ENCODE data around the gene SEMA5A. TPM values are rescaled to one million over a fixed set of nuclear protein-coding genes. Genes with fewer than 3 reads are reported as not detected.

Gene SEMA5A
- total and polyA plus RNA-seq, 2 of the 13 experiments (the other 11 are each of a cell fraction or from before 2014, with no cell fraction given) = 0.01 TPM; not detected in 1

GRCh38 chr5:9547122-9547947 lies 1.5 kb upstream of the SEMA5A start (continued):
- TF ChIP-seq, protein P1, sequence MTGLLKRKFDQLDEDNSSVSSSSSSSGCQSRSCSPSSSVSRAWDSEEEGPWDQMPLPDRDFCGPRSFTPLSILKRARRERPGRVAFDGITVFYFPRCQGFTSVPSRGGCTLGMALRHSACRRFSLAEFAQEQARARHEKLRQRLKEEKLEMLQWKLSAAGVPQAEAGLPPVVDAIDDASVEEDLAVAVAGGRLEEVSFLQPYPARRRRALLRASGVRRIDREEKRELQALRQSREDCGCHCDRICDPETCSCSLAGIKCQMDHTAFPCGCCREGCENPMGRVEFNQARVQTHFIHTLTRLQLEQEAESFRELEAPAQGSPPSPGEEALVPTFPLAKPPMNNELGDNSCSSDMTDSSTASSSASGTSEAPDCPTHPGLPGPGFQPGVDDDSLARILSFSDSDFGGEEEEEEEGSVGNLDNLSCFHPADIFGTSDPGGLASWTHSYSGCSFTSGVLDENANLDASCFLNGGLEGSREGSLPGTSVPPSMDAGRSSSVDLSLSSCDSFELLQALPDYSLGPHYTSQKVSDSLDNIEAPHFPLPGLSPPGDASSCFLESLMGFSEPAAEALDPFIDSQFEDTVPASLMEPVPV (CRISPR knock-in tag; IDR thresholded peaks at IDR 0.05) = no peak
- TF ChIP-seq GLI4 (CRISPR knock-in tag; IDR thresholded peaks at IDR 0.05; ENCODE audit: borderline replicate concordance) = no peak

DNA sequence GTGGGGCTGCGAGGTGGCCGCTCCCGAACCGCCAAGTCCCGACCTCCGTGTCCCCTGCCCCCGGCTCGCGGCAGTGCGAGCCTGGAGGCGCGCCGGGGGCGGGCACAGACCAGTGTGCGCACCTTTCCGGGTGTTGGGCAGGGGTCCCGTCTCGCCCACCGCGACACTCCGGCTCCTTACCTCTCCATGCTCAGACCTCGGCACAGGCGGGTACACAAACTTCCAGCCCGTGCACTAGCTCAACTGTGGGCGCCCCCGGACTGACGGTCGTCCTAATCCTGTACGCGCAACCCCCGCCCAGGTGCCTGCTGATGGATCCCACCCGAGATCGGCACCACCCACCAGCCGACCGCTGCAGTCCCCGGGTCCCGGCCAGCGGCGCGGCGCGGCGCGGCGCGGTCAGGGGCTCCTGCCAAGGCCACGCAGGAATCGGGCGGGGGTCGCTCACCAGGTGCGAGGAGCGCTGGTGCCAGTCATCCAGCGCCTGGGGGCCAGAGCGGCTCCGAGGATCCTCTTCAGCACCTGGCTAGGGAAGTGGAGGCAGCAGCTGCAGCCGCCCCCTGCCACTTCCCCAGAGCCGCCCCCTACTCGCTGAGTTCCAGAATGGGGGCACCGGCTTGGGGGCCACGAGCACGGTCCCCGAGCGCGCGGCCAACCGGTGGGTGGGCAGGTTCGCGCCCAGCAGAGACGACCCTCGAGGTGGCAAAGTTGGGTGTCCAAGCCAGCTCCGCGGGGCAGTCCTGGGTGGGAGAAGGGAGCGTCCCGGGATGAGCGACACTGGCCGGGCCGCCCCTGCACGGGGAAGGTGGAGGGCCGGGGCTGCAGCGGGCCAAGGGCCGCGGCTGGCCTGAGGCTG lies 511 bp downstream of the SEMA5A start:
- intact Hi-C loops (cut with micrococcal nuclease; ENCODE audit: unreplicated experiment) = loop anchor here (2.0 kb wide), 1 partner anchor 1617 kb away; no protein-coding TSS in a partner anchor
- no peak; the same call in 1 of the 3 replicates for ATAC-seq
- no peak for FAIRE-seq
- Histone ChIP-seq H4K20me1 (ENCODE audit: insufficient read depth, low read length) (no peaks in the 10 kb centered on the region), H3K79me2 (ENCODE audit: insufficient read depth, low read length) (no peaks in the 10 kb centered on the region), H3K9ac (ENCODE audit: insufficient read depth, low read depth, low read length) (no peak overlapping the region), H3K36me3 (replicated peaks in 1 of 2; ENCODE audit: control insufficient read depth in 1 of 2, insufficient read depth in 2 of 2, low read length in 2 of 2) (no peaks in the 10 kb centered on the region), H3K27ac (ENCODE audit: extremely low read length, insufficient read depth, low read length) (no peak overlapping the region), H3K4me1 (ENCODE audit: insufficient read depth, low read length) (no peaks in the 10 kb centered on the region), H3K4me2 (ENCODE audit: low read depth, low read length) (no peak overlapping the region), H3K4me3 (replicated peaks in 1 of 3; ENCODE audit: insufficient read depth in 1 of 3, low read depth in 2 of 3, low read length in 3 of 3) (no peak overlapping the region), H3K9me3 (ENCODE audit: low read length) (no peaks in the 10 kb centered on the region), H3K27me3 (ENCODE audit: control insufficient read depth in 1 of 2, insufficient read depth in 2 of 2, low read length in 2 of 2) (peaks cover 2 to 13% of the 10 kb centered on the region in 2 experiments; a peak in 4 of 5 replicates), H2AFZ (ENCODE audit: low read length) (no peak overlapping the region)
- no TSS peak for BruUV-seq (replicated peaks)
- ChIA-PET POLR2A (no interaction called here), CTCF (ENCODE audit: low intra/inter-chr PET ratio, low total read pairs) (interaction anchor here (1.4 kb wide), 1 partner anchor 1618 kb away, joined by 5 read pairs; no protein-coding TSS in a partner anchor)
- in situ Hi-C loops (cut with HindIII; ENCODE audit: extremely low pct_ligation_motif_present, low pct_unique_long_range_greater_than_20kb) = no loop called here
- no peak for DNase-seq (ENCODE audit: low spot score)
- WGBS (ENCODE audit: low lambda C conversion rate) = 73% methylated on average over 33 of the region's 82 CpGs
- TF ChIP-seq SRSF1 (optimal IDR thresholded peaks at IDR 0.05; ENCODE audit: low read depth, low read length) (no peak), MLLT10 (CRISPR knock-in tag; IDR thresholded peaks at IDR 0.05) (no peak), ZNF552 (CRISPR knock-in tag; IDR thresholded peaks at IDR 0.05; ENCODE audit: borderline replicate concordance) (no peak), PPARG (CRISPR knock-in tag; conservative IDR thresholded peaks at IDR 0.05) (no peak)
- TF ChIP-seq, protein P2, sequence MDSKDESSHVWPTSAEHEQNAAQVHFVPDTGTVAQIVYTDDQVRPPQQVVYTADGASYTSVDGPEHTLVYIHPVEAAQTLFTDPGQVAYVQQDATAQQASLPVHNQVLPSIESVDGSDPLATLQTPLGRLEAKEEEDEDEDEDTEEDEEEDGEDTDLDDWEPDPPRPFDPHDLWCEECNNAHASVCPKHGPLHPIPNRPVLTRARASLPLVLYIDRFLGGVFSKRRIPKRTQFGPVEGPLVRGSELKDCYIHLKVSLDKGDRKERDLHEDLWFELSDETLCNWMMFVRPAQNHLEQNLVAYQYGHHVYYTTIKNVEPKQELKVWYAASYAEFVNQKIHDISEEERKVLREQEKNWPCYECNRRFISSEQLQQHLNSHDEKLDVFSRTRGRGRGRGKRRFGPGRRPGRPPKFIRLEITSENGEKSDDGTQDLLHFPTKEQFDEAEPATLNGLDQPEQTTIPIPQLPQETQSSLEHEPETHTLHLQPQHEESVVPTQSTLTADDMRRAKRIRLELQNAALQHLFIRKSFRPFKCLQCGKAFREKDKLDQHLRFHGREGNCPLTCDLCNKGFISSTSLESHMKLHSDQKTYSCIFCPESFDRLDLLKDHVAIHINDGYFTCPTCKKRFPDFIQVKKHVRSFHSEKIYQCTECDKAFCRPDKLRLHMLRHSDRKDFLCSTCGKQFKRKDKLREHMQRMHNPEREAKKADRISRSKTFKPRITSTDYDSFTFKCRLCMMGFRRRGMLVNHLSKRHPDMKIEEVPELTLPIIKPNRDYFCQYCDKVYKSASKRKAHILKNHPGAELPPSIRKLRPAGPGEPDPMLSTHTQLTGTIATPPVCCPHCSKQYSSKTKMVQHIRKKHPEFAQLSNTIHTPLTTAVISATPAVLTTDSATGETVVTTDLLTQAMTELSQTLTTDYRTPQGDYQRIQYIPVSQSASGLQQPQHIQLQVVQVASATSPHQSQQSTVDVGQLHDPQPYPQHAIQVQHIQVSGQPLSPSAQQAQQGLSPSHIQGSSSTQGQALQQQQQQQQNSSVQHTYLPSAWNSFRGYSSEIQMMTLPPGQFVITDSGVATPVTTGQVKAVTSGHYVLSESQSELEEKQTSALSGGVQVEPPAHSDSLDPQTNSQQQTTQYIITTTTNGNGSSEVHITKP (CRISPR knock-in tag; IDR thresholded peaks at IDR 0.05; ENCODE audit: low read depth) = no peak
